ENCODE measurements around the gene ADTRP. TPM values are rescaled to one million over a fixed set of nuclear protein-coding genes. Genes with fewer than 3 reads are reported as not detected.

ADTRP gene
- total and polyA plus RNA-seq, 2 donors (not counting 1 experiment from before 2014, with no cell fraction given), result 0.23 to 1.7 TPM

DNA sequence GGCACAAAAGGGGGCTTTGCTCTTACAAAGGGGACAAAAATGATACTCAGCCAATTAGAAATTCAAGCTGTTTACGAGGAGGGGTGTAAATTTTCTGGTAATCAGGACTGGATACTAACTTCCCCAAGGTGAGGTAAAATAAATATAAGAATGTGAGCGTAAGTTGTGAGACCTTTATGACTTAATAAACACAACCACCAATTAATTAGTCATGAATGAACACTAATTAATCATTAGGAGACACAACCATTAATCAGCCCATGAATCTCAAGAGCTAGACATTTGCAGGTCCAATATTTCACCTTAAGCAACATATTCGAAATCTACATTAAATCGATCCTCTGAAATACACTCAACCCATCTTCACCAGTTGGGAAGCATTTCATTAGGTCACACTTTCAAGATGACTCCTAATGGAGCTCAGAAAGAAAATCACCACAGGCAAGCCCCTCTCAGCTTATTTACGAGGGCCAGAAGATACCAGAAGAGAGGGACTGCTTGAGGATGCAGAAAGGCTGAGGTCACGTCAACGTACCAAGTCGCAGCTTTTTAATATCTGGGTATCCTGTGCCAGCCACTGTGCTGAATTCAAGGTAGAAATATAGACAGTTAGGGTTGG, 2.7 kb downstream of the ADTRP start:
- Histone ChIP-seq H3K9ac (ENCODE audit: insufficient read depth, low read length) (no peak overlapping the region), H3K27ac (ENCODE audit: insufficient read depth, low read length) (no peak overlapping the region)

DNA sequence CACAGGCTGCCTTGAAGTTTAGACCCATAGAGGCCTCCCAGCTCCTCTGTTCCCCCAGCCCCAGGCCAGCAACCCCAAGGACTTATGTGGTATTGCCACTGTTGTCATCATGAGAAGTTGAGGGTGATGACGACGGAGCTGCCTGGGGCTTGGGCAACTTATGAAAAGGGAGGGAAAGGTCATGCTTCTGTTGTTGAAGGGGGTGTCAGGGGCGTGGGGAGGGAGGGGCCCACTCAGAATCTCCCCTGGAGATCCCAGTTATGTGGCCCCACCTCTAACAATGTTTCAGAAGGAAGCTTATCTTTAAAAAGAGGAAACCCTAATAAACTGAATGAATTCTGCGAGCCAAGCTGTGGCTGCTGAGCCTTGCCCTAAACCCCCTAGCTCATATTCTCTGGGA, 4.2 kb downstream of the ADTRP start:
- Histone ChIP-seq H3K4me2 (ENCODE audit: extremely low read depth, insufficient read depth, low read length) (no peak overlapping the region), H4K20me1 (ENCODE audit: control insufficient read depth, extremely low read depth, insufficient read depth, low read length) (no peaks in the 10 kb centered on the region), H3K36me3 (ENCODE audit: control insufficient read depth, insufficient read depth, low read length) (no peaks in the 10 kb centered on the region), H3K4me1 (ENCODE audit: control insufficient read depth, extremely low read depth, insufficient read depth, low read length) (peaks cover 17% of the 10 kb centered on the region), H3K27ac (ENCODE audit: insufficient read depth, low read length) (no peak overlapping the region), H3K4me3 (replicated peaks in 1 of 4; ENCODE audit: control extremely low read depth in 1 of 4, insufficient read depth in 1 of 4, low read depth in 3 of 4, low read length in 4 of 4) (no peak overlapping the region), H3K9ac (ENCODE audit: insufficient read depth, low read length) (no peak overlapping the region), H2AFZ (ENCODE audit: low read length) (no peak overlapping the region), H3K79me2 (ENCODE audit: control insufficient read depth, insufficient read depth, low read length) (no peaks in the 10 kb centered on the region), H3K9me3 (ENCODE audit: control insufficient read depth, insufficient read depth, low read depth, low read length) (no peaks in the 10 kb centered on the region), H3K27me3 (ENCODE audit: control insufficient read depth, insufficient read depth, low read length) (no peaks in the 10 kb centered on the region)
- TF ChIP-seq EZH2 (IDR thresholded peaks at IDR 0.05; ENCODE audit: low read length, missing control alignments), result no peak
- TF ChIP-seq, protein P1, sequence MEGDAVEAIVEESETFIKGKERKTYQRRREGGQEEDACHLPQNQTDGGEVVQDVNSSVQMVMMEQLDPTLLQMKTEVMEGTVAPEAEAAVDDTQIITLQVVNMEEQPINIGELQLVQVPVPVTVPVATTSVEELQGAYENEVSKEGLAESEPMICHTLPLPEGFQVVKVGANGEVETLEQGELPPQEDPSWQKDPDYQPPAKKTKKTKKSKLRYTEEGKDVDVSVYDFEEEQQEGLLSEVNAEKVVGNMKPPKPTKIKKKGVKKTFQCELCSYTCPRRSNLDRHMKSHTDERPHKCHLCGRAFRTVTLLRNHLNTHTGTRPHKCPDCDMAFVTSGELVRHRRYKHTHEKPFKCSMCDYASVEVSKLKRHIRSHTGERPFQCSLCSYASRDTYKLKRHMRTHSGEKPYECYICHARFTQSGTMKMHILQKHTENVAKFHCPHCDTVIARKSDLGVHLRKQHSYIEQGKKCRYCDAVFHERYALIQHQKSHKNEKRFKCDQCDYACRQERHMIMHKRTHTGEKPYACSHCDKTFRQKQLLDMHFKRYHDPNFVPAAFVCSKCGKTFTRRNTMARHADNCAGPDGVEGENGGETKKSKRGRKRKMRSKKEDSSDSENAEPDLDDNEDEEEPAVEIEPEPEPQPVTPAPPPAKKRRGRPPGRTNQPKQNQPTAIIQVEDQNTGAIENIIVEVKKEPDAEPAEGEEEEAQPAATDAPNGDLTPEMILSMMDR (conservative IDR thresholded peaks at IDR 0.05 in 1 of 2, IDR thresholded peaks at IDR 0.05 in 1 of 2; ENCODE audit: low read depth in 1 of 2, low read length in 2 of 2), result no peak
- no peak for DNase-seq (ENCODE audit: low read depth in 2 of 2)

More for the DNA sequence above, 2.7 kb downstream of the ADTRP start:
- H3K4me3 ChIP-seq (replicated peaks in 1 of 4; ENCODE audit: control extremely low read depth in 1 of 4, insufficient read depth in 1 of 4, low read depth in 3 of 4, low read length in 4 of 4), result no peak overlapping the region
- H4K20me1 ChIP-seq (ENCODE audit: control insufficient read depth, extremely low read depth, insufficient read depth, low read length), result no peaks in the 10 kb centered on the region
- H3K4me2 ChIP-seq (ENCODE audit: extremely low read depth, insufficient read depth, low read length), result no peak overlapping the region
- no peak for DNase-seq (ENCODE audit: low read depth in 2 of 2)
- no peaks in the 10 kb centered on the region for H3K27me3 ChIP-seq (ENCODE audit: control insufficient read depth, insufficient read depth, low read length)
- H3K36me3 ChIP-seq (ENCODE audit: control insufficient read depth, insufficient read depth, low read length), result no peaks in the 10 kb centered on the region
- TF ChIP-seq, protein P1 (conservative IDR thresholded peaks at IDR 0.05 in 1 of 2, IDR thresholded peaks at IDR 0.05 in 1 of 2; ENCODE audit: low read depth in 1 of 2, low read length in 2 of 2), result no peak
- TF ChIP-seq EZH2 (IDR thresholded peaks at IDR 0.05; ENCODE audit: low read length, missing control alignments), result no peak
- H3K79me2 ChIP-seq (ENCODE audit: control insufficient read depth, insufficient read depth, low read length), result no peaks in the 10 kb centered on the region
- H3K9me3 ChIP-seq (ENCODE audit: control insufficient read depth, insufficient read depth, low read depth, low read length), result no peaks in the 10 kb centered on the region
- no peak overlapping the region for H2AFZ ChIP-seq (ENCODE audit: low read length)
- peaks cover 14% of the 10 kb centered on the region for H3K4me1 ChIP-seq (ENCODE audit: control insufficient read depth, extremely low read depth, insufficient read depth, low read length)

DNA sequence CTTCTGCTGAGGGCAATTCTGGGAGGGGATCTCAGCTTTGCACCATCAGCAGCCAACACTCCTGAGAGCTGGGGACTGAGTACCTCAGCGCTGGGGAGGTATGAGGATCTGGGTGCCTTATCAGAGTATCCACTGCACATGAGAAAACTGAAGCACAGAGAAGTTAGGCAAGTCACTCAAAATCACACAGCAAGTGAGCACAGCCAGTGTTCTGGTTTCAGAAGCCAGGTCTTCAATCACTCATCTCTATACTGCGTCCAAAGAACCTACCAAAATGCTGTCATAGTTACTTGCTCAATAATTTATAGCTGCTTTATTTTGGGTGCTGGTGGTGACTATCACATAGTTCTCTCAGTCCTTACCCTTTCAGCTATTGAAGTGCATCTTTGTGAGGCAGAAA, 5.0 kb downstream of the ADTRP start:
- Histone ChIP-seq H3K27me3 (ENCODE audit: control insufficient read depth, insufficient read depth, low read length) (no peaks in the 10 kb centered on the region), H3K36me3 (ENCODE audit: control insufficient read depth, insufficient read depth, low read length) (no peaks in the 10 kb centered on the region), H2AFZ (ENCODE audit: low read length) (no peak overlapping the region), H3K4me2 (ENCODE audit: extremely low read depth, insufficient read depth, low read length) (no peak overlapping the region), H3K4me3 (replicated peaks in 1 of 4; ENCODE audit: control extremely low read depth in 1 of 4, insufficient read depth in 1 of 4, low read depth in 3 of 4, low read length in 4 of 4) (no peak overlapping the region), H3K9ac (ENCODE audit: insufficient read depth, low read length) (no peak overlapping the region), H3K27ac (ENCODE audit: insufficient read depth, low read length) (no peak overlapping the region), H4K20me1 (ENCODE audit: control insufficient read depth, extremely low read depth, insufficient read depth, low read length) (no peaks in the 10 kb centered on the region), H3K9me3 (ENCODE audit: control insufficient read depth, insufficient read depth, low read depth, low read length) (no peaks in the 10 kb centered on the region), H3K4me1 (ENCODE audit: control insufficient read depth, extremely low read depth, insufficient read depth, low read length) (peaks cover 24% of the 10 kb centered on the region), H3K79me2 (ENCODE audit: control insufficient read depth, insufficient read depth, low read length) (no peaks in the 10 kb centered on the region)
- no peak for DNase-seq (ENCODE audit: low read depth in 2 of 2)
- no peak for TF ChIP-seq EZH2 (IDR thresholded peaks at IDR 0.05; ENCODE audit: low read length, missing control alignments)
- TF ChIP-seq, protein P1 (conservative IDR thresholded peaks at IDR 0.05 in 1 of 2, IDR thresholded peaks at IDR 0.05 in 1 of 2; ENCODE audit: low read depth in 1 of 2, low read length in 2 of 2), result no peak
